Suprapubic skin (tissue), 4 donors: ENCODE measurements around the gene FOXL3. TPM values are rescaled to one million over a fixed set of nuclear protein-coding genes. Genes with fewer than 3 reads are reported as not detected.
"Not testable (repeated sequence)": the region's sequence is repeated elsewhere in the genome, so short reads cannot be mapped to it uniquely, and the experiment has no call there.

Experiments used
- DNase-seq, 2 donors: peaks; one replicate each; pipeline ENCODE4 v3.0.0-alpha.2; 2019; ENCODE audit warnings: low spot score in 2 of 2
- H3K27ac ChIP-seq: fragments of 200-600 bp; sonication (generic); one replicate; pipeline ENCODE4 v1.5.1; 2019
- H3K27me3 ChIP-seq: fragments of 200-600 bp; sonication (generic); one replicate; pipeline ENCODE4 v1.5.1; 2019
- H3K36me3 ChIP-seq: fragments of 200-600 bp; sonication (generic); one replicate; pipeline ENCODE4 v1.5.1; 2019
- H3K4me1 ChIP-seq: fragments of 200-600 bp; sonication (generic); one replicate; pipeline ENCODE4 v1.5.1; 2019
- H3K4me3 ChIP-seq: fragments of 200-600 bp; sonication (generic); one replicate; pipeline ENCODE4 v1.5.1; 2019; ENCODE audit warnings: mild to moderate bottlenecking
- H3K9me3 ChIP-seq: fragments of 200-600 bp; sonication (generic); one replicate; pipeline ENCODE4 v1.5.1; 2019
- CTCF ChIP-seq, 2 donors: fragments of 200-600 bp in 1 of 2; fragments of 450-650 bp in 1 of 2; sonication (generic) in 1 of 2; IDR thresholded peaks; one replicate each; pipeline ENCODE4 v1.5.1; 2016 to 2019; ENCODE audit warnings: antibody characterized with exemption in 2 of 2, mild to moderate bottlenecking in 1 of 2, moderate library complexity in 1 of 2
- EP300 ChIP-seq: sonication (generic); formaldehyde crosslinking; IDR thresholded peaks from one replicate; pipeline ENCODE4 v1.6.1; 2017; ENCODE audit warnings: antibody characterized with exemption
- POLR2A ChIP-seq, 2 donors: fragments of 450-650 bp; IDR thresholded peaks; one replicate each; pipeline ENCODE4 v1.6.1; 2017; ENCODE audit warnings: antibody characterized with exemption in 2 of 2, mild to moderate bottlenecking in 2 of 2, moderate library complexity in 2 of 2
- POLR2AphosphoS5 ChIP-seq, 3 donors: sonication (generic); formaldehyde crosslinking; IDR thresholded peaks; one replicate each; pipeline ENCODE4 v1.6.1; 2017; ENCODE audit warnings: antibody characterized with exemption in 3 of 3
- WGBS: methylation state at CpG from one replicate; pipeline ENCODE4 v1.1.5; 2018; 5-methylcytosine and 5-hydroxymethylcytosine counted together
- total RNA-seq, 4 donors: library from RNA; depleted of rRNA; stranded (reverse); fragments of >200 nt; gene quantifications; one replicate each; pipeline ENCODE4 v1.1.0, GENCODE V29; 2016

FOXL3 gene
- total RNA-seq, 4 donors from 2014 or later, result not detected

GRCh38 chr7:263483-264351 lies 26.3 kb upstream of the FOXL3 start:
- not testable (repeated sequence) for H3K4me3 ChIP-seq, H3K9me3 ChIP-seq, H3K27ac ChIP-seq, H3K27me3 ChIP-seq
- DNase-seq, result peak in 1 of 2 donors; percentile 58
- H3K4me1 ChIP-seq, result peaks cover 12% of the 10 kb centered on the region
- peaks cover 30% of the 10 kb centered on the region for H3K36me3 ChIP-seq
- 82% methylated on average over 30 of the region's 37 CpGs for WGBS
- peak; percentile 29 to 62 for TF ChIP-seq CTCF (IDR thresholded peaks at IDR 0.05)

- peaks cover 21% of the 10 kb centered on the region for H3K36me3 ChIP-seq
- peaks cover 9% of the 10 kb centered on the region for H3K9me3 ChIP-seq
- WGBS, result 42% methylated on average over 27 of the region's 27 CpGs
- H3K4me3 ChIP-seq, result no peak overlapping the region
- H3K27ac ChIP-seq, result no peak overlapping the region
- peaks cover 12% of the 10 kb centered on the region for H3K4me1 ChIP-seq
- peaks cover 5% of the 10 kb centered on the region for H3K27me3 ChIP-seq
- no peak for DNase-seq
- TF ChIP-seq EP300, result no peak
- TF ChIP-seq CTCF (IDR thresholded peaks at IDR 0.05), result no peak
- TF ChIP-seq POLR2A (IDR thresholded peaks at IDR 0.05), result no peak
- no peak for TF ChIP-seq POLR2AphosphoS5 (IDR thresholded peaks at IDR 0.05)
Measured at GRCh38 chr7:264541-265191, 25.3 kb upstream of the FOXL3 start.

DNA sequence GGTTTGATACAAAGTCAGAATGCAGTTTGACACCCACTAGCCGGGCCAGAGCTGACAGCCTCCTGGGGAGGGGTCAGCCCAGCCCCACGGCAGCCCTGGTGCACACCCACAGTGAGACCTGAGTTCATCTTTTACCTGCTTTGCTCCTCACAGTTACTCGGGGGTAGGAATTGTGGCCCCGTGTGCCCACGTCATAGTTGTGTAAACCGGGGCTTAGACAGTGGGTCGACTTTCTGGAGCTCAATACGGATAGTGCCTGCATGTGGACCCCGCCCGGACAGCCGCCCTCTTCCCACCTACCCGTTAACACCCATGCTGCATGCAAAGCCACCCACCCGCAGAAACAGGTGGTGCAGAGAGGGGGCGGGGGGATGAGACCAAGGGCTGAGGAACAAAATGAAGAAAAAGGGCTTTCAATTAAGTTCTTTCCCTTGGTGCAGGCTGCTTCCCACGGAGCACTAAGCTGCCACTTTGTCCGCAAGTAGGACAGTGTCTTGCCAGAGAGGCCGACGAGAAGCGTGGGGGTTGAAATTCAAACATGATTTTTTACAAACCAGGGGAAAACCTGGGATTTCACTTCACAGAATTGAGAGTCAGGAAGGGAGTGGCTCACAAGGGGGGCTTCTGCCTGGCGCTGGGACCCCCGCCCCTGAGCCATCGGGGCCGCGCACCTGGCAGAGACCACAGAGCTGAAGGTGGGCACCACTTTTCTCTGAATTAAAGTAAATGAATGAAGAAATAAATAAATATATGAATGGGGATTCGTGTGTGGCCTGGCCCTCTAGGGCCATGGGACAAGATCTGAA lies 24.6 kb upstream of the FOXL3 start:
- no peak overlapping the region for H3K27ac ChIP-seq
- peaks cover 12% of the 10 kb centered on the region for H3K4me1 ChIP-seq
- peaks cover 5% of the 10 kb centered on the region for H3K27me3 ChIP-seq
- TF ChIP-seq POLR2A (IDR thresholded peaks at IDR 0.05), result no peak
- TF ChIP-seq CTCF (IDR thresholded peaks at IDR 0.05), result no peak
- no peak for TF ChIP-seq EP300
- no peak for TF ChIP-seq POLR2AphosphoS5 (IDR thresholded peaks at IDR 0.05)
- H3K36me3 ChIP-seq, result peaks cover 13% of the 10 kb centered on the region
- 65% methylated on average over 25 of the region's 25 CpGs for WGBS
- no peak for DNase-seq
- H3K4me3 ChIP-seq, result no peak overlapping the region
- H3K9me3 ChIP-seq, result peaks cover 9% of the 10 kb centered on the region

DNA sequence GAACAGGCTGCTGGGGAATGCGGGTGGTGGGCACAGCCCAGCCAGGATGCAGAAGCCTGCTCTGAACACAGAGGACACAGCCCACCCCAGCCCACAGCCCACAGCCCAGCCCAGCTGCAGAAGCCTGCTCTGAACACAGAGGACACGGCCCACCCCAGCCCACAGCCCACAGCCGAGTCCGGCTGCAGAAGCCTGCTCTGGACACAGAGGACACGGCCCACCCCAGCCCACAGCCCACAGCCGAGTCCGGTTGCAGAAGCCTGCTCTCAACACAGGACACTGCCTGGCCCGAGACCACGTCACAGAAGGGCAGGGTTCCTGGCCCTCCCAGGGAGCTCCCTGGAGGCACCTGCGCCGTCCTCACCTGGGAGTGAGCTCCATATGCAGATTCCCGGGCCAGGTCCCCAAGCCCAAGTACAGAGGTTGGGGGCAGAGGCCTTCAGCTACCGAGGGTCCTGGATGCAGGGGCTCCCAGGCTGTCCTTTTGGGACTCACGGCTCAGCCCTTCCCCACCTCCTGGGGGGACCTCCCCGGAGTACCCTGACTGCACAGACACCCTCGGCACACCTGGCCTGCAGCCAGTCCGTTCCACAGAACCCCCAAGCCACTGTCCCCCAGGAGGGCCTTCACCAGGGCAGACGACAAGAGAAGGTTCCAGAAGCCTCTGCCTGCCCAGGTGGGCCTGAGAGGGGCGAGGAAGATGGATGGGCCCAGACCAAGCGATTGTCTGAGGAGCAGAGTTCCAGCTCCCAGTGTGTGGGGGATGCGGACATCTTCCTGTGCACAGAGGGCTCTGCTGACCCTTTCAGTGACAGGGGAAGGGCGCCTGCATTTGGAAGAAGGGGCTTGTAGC lies 23.7 kb upstream of the FOXL3 start:
- H3K4me1 ChIP-seq, result peaks cover 12% of the 10 kb centered on the region
- peaks cover 5% of the 10 kb centered on the region for H3K27me3 ChIP-seq
- no peak for DNase-seq
- H3K27ac ChIP-seq, result no peak overlapping the region
- TF ChIP-seq POLR2A (IDR thresholded peaks at IDR 0.05), result no peak
- TF ChIP-seq CTCF (IDR thresholded peaks at IDR 0.05), result no peak
- no peak for TF ChIP-seq EP300
- no peak for TF ChIP-seq POLR2AphosphoS5 (IDR thresholded peaks at IDR 0.05)
- peaks cover 5% of the 10 kb centered on the region for H3K36me3 ChIP-seq
- no peak overlapping the region for H3K4me3 ChIP-seq
- H3K9me3 ChIP-seq, result peaks cover 9% of the 10 kb centered on the region
- WGBS, result 73% methylated on average over 3 of the region's 22 CpGs
